K562 (cell line): Measurements from ENCODE around the gene PPP1R36. TPM values are rescaled to one million over a fixed set of nuclear protein-coding genes. Genes with fewer than 3 reads are reported as not detected.
A peak's percentile ranks its signal among the peaks of the same experiment; 100 is the strongest.

Source experiments
- ATAC-seq: fragments of 200-7000 bp; cut with Tn5 transposase; 3 replicates; pipeline ENCODE4 v1.9.1; 2020; ENCODE audit warnings: moderate library complexity
- BruUV-seq: library from RNA; stranded (reverse); fragments of 400-500 nt; replicated peaks from 2 replicates; lab custom pipeline; 2021; lab: Mats Ljungman, UMichigan
- CTCF ChIA-PET: fragments of 300-600 bp; formaldehyde crosslinking; extraction: SDS; loops from one replicate; lab custom pipeline; 2021; ENCODE audit warnings: low intra/inter-chr PET ratio; lab: Yijun Ruan, JAX
- POLR2A ChIA-PET: fragments of 300-600, 350-650 bp; sonication (Branson Sonifier 250); formaldehyde crosslinking; extraction: SDS; loops from one replicate; lab custom pipeline; 2021; ENCODE audit warnings: antibody characterized with exemption, inconsistent platforms; lab: Yijun Ruan, JAX
- DNase-seq, 4 experiments: peaks; one replicate each; pipeline versions ENCODE4 v3.0.0 to v3.0.0-alpha.2; 2011 to 2018; ENCODE audit warnings: low spot score in 3 of 4, mixed read lengths in 3 of 4; ENCODE audit errors: extremely low read depth in 1 of 4
- FAIRE-seq: peaks from 2 replicates; lab custom pipeline; 2011; peaks lifted over from hg19 to GRCh38; lab: Jason Lieb, UNC
- H2AFZ ChIP-seq: 2 replicates; pipeline ENCODE4 v1.6.0; 2011; ENCODE audit warnings: low read depth, low read length, control low read depth, inconsistent platforms
- H3K27ac ChIP-seq: fragments of 200-600 bp; 3 replicates; pipeline ENCODE4 v1.8.0; 2011; ENCODE audit warnings: low read depth, mild to moderate bottlenecking, control low read depth, inconsistent platforms, low read length, moderate library complexity, mixed read lengths; ENCODE audit errors: extremely low read depth
- H3K27me3 ChIP-seq, 2 experiments: fragments of 300-600 bp in 1 of 2; 2 replicates in 1 of 2; 3 replicates in 1 of 2; pipeline versions ENCODE4 v1.6.0 to v1.8.0; 2011; ENCODE audit warnings: inconsistent platforms in 2 of 2, low read length in 2 of 2, mild to moderate bottlenecking in 1 of 2, mixed read lengths in 1 of 2, moderate library complexity in 1 of 2; ENCODE audit not compliant: control insufficient read depth in 2 of 2, insufficient read depth in 2 of 2
- H3K36me3 ChIP-seq: fragments of 300-600 bp; 3 replicates; pipeline ENCODE4 v1.8.0; 2011; ENCODE audit warnings: mild to moderate bottlenecking, low read length, inconsistent platforms; ENCODE audit not compliant: control insufficient read depth, insufficient read depth
- H3K4me1 ChIP-seq, 2 experiments: fragments of 200-600 bp in 1 of 2; replicated peaks in 1 of 2; 2 replicates in 1 of 2; 3 replicates in 1 of 2; pipeline versions ENCODE4 v1.5.1 to v1.8.0; 2011; ENCODE audit warnings: inconsistent platforms in 2 of 2, low read length in 2 of 2, mild to moderate bottlenecking in 1 of 2, mixed read lengths in 1 of 2, moderate library complexity in 1 of 2; ENCODE audit not compliant: control insufficient read depth in 2 of 2, insufficient read depth in 2 of 2
- H3K4me2 ChIP-seq: 2 replicates; pipeline ENCODE4 v1.6.1; 2011; ENCODE audit warnings: low read length, control low read depth, inconsistent platforms, mixed read lengths; ENCODE audit not compliant: insufficient read depth
- H3K4me3 ChIP-seq: fragments of 200-600 bp; sonication (generic), shearing (Covaris generic); 2 replicates; pipeline ENCODE4 v1.5.1; 2016; ENCODE audit warnings: control low read depth, inconsistent platforms
- H3K79me2 ChIP-seq: fragments of 200-600 bp; 3 replicates; pipeline ENCODE4 v1.8.0; 2011; ENCODE audit warnings: low read length, inconsistent platforms; ENCODE audit not compliant: control insufficient read depth, insufficient read depth
- H3K9ac ChIP-seq, 2 experiments: 2 replicates each; pipeline versions ENCODE4 v1.6.0 to v1.6.1; 2011; ENCODE audit warnings: low read depth in 2 of 2, low read length in 2 of 2, control low read depth in 1 of 2, inconsistent platforms in 1 of 2, mild to moderate bottlenecking in 1 of 2, mixed read lengths in 1 of 2; ENCODE audit not compliant: insufficient read depth in 1 of 2
- H3K9me1 ChIP-seq: one replicate; pipeline ENCODE4 v1.6.0; 2011; ENCODE audit warnings: inconsistent platforms, mild to moderate bottlenecking, low read length, moderate library complexity; ENCODE audit not compliant: control insufficient read depth, insufficient read depth
- H3K9me3 ChIP-seq: replicated peaks from 2 replicates; pipeline ENCODE4 v1.5.1; 2011; ENCODE audit warnings: low read depth, low read length, inconsistent platforms; ENCODE audit not compliant: control insufficient read depth, insufficient read depth
- H4K20me1 ChIP-seq: replicated peaks from 2 replicates; pipeline ENCODE4 v1.6.1; 2011; ENCODE audit warnings: low read length, inconsistent platforms, mixed read lengths; ENCODE audit not compliant: control insufficient read depth, insufficient read depth
- ARID1B ChIP-seq: fragments of 450-650 bp; IDR thresholded peaks from 2 replicates; pipeline ENCODE4 v1.6.1; 2016; ENCODE audit warnings: antibody characterized with exemption, mild to moderate bottlenecking, inconsistent platforms
- BACH1 ChIP-seq: fragments of 200-800 bp; sonication (Bioruptor generic); IDR thresholded peaks from 2 replicates; pipeline ENCODE4 v1.6.1; 2016; ENCODE audit warnings: missing genetic modification characterization, missing compliant biosample characterization
- CREBBP ChIP-seq: IDR thresholded peaks from one replicate; pipeline ENCODE4 v1.6.1; 2012; ENCODE audit warnings: low read depth, mild to moderate bottlenecking, control low read depth, inconsistent platforms, low read length
- EP400 ChIP-seq: fragments of 450-650 bp; IDR thresholded peaks from 2 replicates; pipeline ENCODE4 v1.6.1; 2017; ENCODE audit warnings: antibody characterized with exemption, mild to moderate bottlenecking, moderate library complexity
- NFE2 ChIP-seq: IDR thresholded peaks from 2 replicates; pipeline ENCODE4 v1.6.1; 2014; ENCODE audit warnings: antibody characterized with exemption, low read depth
- SAFB ChIP-seq: fragments of 200-400 bp; formaldehyde crosslinking; IDR thresholded peaks from 2 replicates; pipeline ENCODE4 v1.6.1; 2017; ENCODE audit warnings: low read depth, low read length, borderline replicate concordance
- SRSF1 ChIP-seq: fragments of 200-400 bp; formaldehyde crosslinking; IDR thresholded peaks from 2 replicates; pipeline ENCODE4 v1.6.1; 2017; ENCODE audit warnings: mild to moderate bottlenecking, low read depth, low read length, moderate library complexity
- ZBTB33 ChIP-seq: sonication (generic); formaldehyde crosslinking; IDR thresholded peaks from 2 replicates; pipeline ENCODE4 v1.8.1; 2023; ENCODE audit warnings: mild to moderate bottlenecking, missing genetic modification reagents
- ZNF217 ChIP-seq: sonication (generic); formaldehyde crosslinking; IDR thresholded peaks from 2 replicates; pipeline ENCODE4 v1.8.0; 2022; ENCODE audit warnings: mild to moderate bottlenecking, missing genetic modification reagents
- WGBS: fragments of 100-300 bp; shearing (Covaris generic); methylation state at CpG from one replicate; pipeline ENCODE4 v1.1.6; 2016; ENCODE audit warnings: low coverage, mixed read lengths; ENCODE audit not compliant: insufficient coverage; ENCODE audit errors: missing lambda C conversion rate; 5-methylcytosine and 5-hydroxymethylcytosine counted together
- in situ Hi-C: fragments of 300-500 bp; cut with MboI; formaldehyde crosslinking; loops from 4 replicates; pipeline ENCODE4 v1.15.0; 2018; ENCODE audit warnings: inconsistent platforms, mixed read lengths
- intact Hi-C: fragments of 100-400 bp; cut with micrococcal nuclease; formaldehyde crosslinking; loops from 2 replicates; pipeline ENCODE4 v1.14.2; 2022
- polyA plus RNA-seq, 8 experiments: library from polyadenylated mRNA; depleted of rRNA in 4 of 8; stranded (reverse) in 5 of 8; unstranded in 3 of 8; fragments of >200 nt; fragmentation: Nextera tagmentation in 2 of 8; fragmentation: Illumina TruSeq in 1 of 8; extraction: Ambion mirVana in 2 of 8; extraction: Trizol in 1 of 8; gene quantifications; 2 replicates each; pipeline versions ENCODE4 v1.2.1 to v1.2.3, GENCODE V29; 2011 to 2014; ENCODE audit warnings: inconsistent platforms in 1 of 8, missing spikeins in 1 of 8
- total RNA-seq, 7 experiments: library from RNA; depleted of rRNA in 6 of 7; stranded (reverse); fragments of >200 nt in 6 of 7; fragmentation: Illumina TruSeq in 2 of 7; extraction: Trizol in 2 of 7; gene quantifications; 2 replicates each; pipeline versions ENCODE4 v1.2.1 to v1.2.3, GENCODE V29; 2011 to 2021; ENCODE audit warnings: low replicate concordance in 1 of 7
- TF ChIP-seq, protein P1 (sequence below): fragments of 450-650 bp; IDR thresholded peaks from 2 replicates; pipeline ENCODE4 v1.6.1; 2016

Gene PPP1R36
- total and polyA plus RNA-seq, 9 of the 15 experiments (the other 6 are each of a cell fraction or from before 2014, with no cell fraction given) = 0.29 TPM; not detected in 8

GRCh38 chr14:64540208-64541202, 9.3 kb upstream of the PPP1R36 start, which contains the start of gene HSPA2:
Gene HSPA2 (plus strand): TSS chr14:64540741. CDS start chr14:64540850, 109 bp downstream.
- TF ChIP-seq, protein P1, sequence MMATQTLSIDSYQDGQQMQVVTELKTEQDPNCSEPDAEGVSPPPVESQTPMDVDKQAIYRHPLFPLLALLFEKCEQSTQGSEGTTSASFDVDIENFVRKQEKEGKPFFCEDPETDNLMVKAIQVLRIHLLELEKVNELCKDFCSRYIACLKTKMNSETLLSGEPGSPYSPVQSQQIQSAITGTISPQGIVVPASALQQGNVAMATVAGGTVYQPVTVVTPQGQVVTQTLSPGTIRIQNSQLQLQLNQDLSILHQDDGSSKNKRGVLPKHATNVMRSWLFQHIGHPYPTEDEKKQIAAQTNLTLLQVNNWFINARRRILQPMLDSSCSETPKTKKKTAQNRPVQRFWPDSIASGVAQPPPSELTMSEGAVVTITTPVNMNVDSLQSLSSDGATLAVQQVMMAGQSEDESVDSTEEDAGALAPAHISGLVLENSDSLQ = peak; percentile 8; the same call in 1 of the 2 replicates
- no peak for TF ChIP-seq NFE2
- TF ChIP-seq ZBTB33 = peak; percentile 94
- no peak for TF ChIP-seq SRSF1
- no peak for TF ChIP-seq EP400
- TF ChIP-seq ARID1B = no peak
- TF ChIP-seq BACH1 = no peak
- no peak for TF ChIP-seq ZNF217 (CRISPR knock-in tag)
- no peak for TF ChIP-seq CREBBP
- no peak for TF ChIP-seq SAFB
- TF ChIP-seq, all 486 proteins: peak for 2
- 54% methylated on average over 42 of the region's 79 CpGs for WGBS
- no TSS peak for BruUV-seq
- no peak within 1 kb of the TSS for H3K27ac ChIP-seq
- H3K9me3 ChIP-seq = no peaks in the 10 kb centered on the region; the same call in 1 of the 2 replicates
- H2AFZ ChIP-seq = no peak within 1 kb of the TSS
- CTCF ChIA-PET = no interaction called here
- H3K9ac ChIP-seq = no peak within 1 kb of the TSS
- intact Hi-C loops (no loop called here), in situ Hi-C loops (no loop called here)
- DNase-seq (no peak), FAIRE-seq (no peak), ATAC-seq (no peak)
- no peaks in the 10 kb centered on the region for H3K9me1 ChIP-seq
- no peaks in the 10 kb centered on the region for H3K79me2 ChIP-seq
- H3K4me3 ChIP-seq = no peak within 1 kb of the TSS
- H3K27me3 ChIP-seq = peaks cover 2 to 7% of the 10 kb centered on the region in 2 experiments; a peak in 1 of 5 replicates
- no peak within 1 kb of the TSS for H3K4me2 ChIP-seq
- POLR2A ChIA-PET = no interaction called here
- H3K4me1 ChIP-seq = peaks cover 0 to 8% of the 10 kb centered on the region in 2 experiments; a peak in 1 of 5 replicates
- no peaks in the 10 kb centered on the region for H3K36me3 ChIP-seq
- no peaks in the 10 kb centered on the region for H4K20me1 ChIP-seq
